WTC11 (cell line): ENCODE results near the gene PM20D2.

ENCODE experiments used
- HMGXB4 ChIP-seq: sonication (generic); formaldehyde crosslinking; IDR thresholded peaks from 2 replicates; pipeline ENCODE4 v1.8.1; 2023; ENCODE audit warnings: mild to moderate bottlenecking, moderate library complexity, missing genetic modification reagents
- IRF2 ChIP-seq: sonication (generic); formaldehyde crosslinking; IDR thresholded peaks from 2 replicates; pipeline ENCODE4 v1.8.0; 2022; ENCODE audit warnings: low read depth, missing genetic modification reagents, borderline replicate concordance
- SP1 ChIP-seq: sonication (generic); formaldehyde crosslinking; conservative IDR thresholded peaks from 2 replicates; pipeline ENCODE4 v1.8.1; 2022; ENCODE audit warnings: missing genetic modification reagents
- TCF7 ChIP-seq: sonication (generic); formaldehyde crosslinking; IDR thresholded peaks from 2 replicates; pipeline ENCODE4 v1.8.0; 2022; ENCODE audit warnings: mild to moderate bottlenecking, low read depth, missing genetic modification reagents, moderate library complexity
- ZNF121 ChIP-seq: sonication (generic); formaldehyde crosslinking; IDR thresholded peaks from 2 replicates; pipeline ENCODE4 v1.8.0; 2023; ENCODE audit warnings: missing genetic modification reagents
- ZNF317 ChIP-seq: sonication (generic); formaldehyde crosslinking; IDR thresholded peaks from 2 replicates; pipeline ENCODE4 v1.8.1; 2023; ENCODE audit warnings: low read depth, mild to moderate bottlenecking, moderate library complexity, missing genetic modification reagents, borderline replicate concordance
- ZNF416 ChIP-seq: fragments of 250-450 bp; sonication (Bioruptor Pico); IDR thresholded peaks from 2 replicates; pipeline ENCODE4 v1.9.0; 2021; ENCODE audit warnings: mild to moderate bottlenecking, inconsistent platforms
- TF ChIP-seq, protein P1 (sequence below): sonication (generic); formaldehyde crosslinking; IDR thresholded peaks from 2 replicates; pipeline ENCODE4 v1.8.1; 2023; ENCODE audit warnings: mild to moderate bottlenecking, missing genetic modification reagents, moderate library complexity
- TF ChIP-seq, protein P2 (sequence below): fragments of 200-600 bp; IDR thresholded peaks from 2 replicates; pipeline ENCODE4 v1.8.0; 2022; ENCODE audit warnings: antibody characterized with exemption

DNA sequence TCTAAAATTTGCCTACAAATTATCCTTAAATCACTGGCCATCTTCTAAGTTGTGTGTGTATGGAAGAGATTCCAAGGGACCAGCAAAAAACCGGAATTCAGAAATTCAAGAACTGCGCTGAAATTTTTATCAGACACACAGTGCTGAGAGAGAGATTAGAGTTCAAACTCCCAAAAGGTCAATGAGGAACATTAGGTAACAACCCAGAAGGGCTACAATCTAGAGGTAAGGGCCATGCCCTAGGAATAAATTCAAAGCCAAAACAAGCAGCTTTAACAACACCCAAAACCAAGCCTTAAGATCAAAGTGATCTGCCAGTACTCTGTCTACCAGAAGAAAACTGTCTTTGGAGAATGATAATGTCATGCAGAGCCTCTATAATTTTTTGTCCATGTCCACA lies 45.7 kb upstream of the PM20D2 start:
- TF ChIP-seq, protein P1, sequence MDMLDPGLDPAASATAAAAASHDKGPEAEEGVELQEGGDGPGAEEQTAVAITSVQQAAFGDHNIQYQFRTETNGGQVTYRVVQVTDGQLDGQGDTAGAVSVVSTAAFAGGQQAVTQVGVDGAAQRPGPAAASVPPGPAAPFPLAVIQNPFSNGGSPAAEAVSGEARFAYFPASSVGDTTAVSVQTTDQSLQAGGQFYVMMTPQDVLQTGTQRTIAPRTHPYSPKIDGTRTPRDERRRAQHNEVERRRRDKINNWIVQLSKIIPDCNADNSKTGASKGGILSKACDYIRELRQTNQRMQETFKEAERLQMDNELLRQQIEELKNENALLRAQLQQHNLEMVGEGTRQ (CRISPR knock-in tag), result no peak
- TF ChIP-seq ZNF121 (CRISPR knock-in tag) (no peak), SP1 (CRISPR knock-in tag) (no peak), IRF2 (no peak), ZNF317 (CRISPR knock-in tag) (no peak), HMGXB4 (CRISPR knock-in tag) (no peak), ZNF416 (CRISPR knock-in tag) (no peak), TCF7 (no peak)
- TF ChIP-seq, protein P2, sequence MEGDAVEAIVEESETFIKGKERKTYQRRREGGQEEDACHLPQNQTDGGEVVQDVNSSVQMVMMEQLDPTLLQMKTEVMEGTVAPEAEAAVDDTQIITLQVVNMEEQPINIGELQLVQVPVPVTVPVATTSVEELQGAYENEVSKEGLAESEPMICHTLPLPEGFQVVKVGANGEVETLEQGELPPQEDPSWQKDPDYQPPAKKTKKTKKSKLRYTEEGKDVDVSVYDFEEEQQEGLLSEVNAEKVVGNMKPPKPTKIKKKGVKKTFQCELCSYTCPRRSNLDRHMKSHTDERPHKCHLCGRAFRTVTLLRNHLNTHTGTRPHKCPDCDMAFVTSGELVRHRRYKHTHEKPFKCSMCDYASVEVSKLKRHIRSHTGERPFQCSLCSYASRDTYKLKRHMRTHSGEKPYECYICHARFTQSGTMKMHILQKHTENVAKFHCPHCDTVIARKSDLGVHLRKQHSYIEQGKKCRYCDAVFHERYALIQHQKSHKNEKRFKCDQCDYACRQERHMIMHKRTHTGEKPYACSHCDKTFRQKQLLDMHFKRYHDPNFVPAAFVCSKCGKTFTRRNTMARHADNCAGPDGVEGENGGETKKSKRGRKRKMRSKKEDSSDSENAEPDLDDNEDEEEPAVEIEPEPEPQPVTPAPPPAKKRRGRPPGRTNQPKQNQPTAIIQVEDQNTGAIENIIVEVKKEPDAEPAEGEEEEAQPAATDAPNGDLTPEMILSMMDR, result no peak
